MM.1S (cell line): ENCODE data around the gene SPEF2.

Source experiments
- DNase-seq: peaks from one replicate; pipeline ENCODE4 v3.0.0-alpha.2; 2015
- H2AFZ ChIP-seq: fragments of 300-600 bp; sonication (generic); 2 replicates; pipeline ENCODE4 v1.6.0; 2016; ENCODE audit warnings: antibody characterized with exemption, low read length
- H3F3A ChIP-seq: fragments of 300-600 bp; sonication (generic); 2 replicates; pipeline ENCODE4 v1.6.1; 2016; ENCODE audit warnings: mild to moderate bottlenecking, antibody characterized with exemption, low read length, moderate library complexity, mixed read lengths; ENCODE audit not compliant: insufficient read depth
- H3K27ac ChIP-seq: fragments of 300-600 bp; sonication (generic); 2 replicates; pipeline ENCODE4 v1.5.1; 2016; ENCODE audit warnings: mild to moderate bottlenecking, low read length
- H3K27me3 ChIP-seq: fragments of 300-600 bp; sonication (generic); replicated peaks from 2 replicates; pipeline ENCODE4 v1.6.0; 2016; ENCODE audit warnings: low read length; ENCODE audit not compliant: insufficient read depth
- H3K36me3 ChIP-seq: fragments of 300-600 bp; sonication (generic); replicated peaks from 2 replicates; pipeline ENCODE4 v1.6.1; 2016; ENCODE audit warnings: mild to moderate bottlenecking, low read length, mixed read lengths; ENCODE audit not compliant: insufficient read depth
- H3K4me1 ChIP-seq: fragments of 300-600 bp; sonication (generic); 2 replicates; pipeline ENCODE4 v1.6.1; 2016; ENCODE audit warnings: low read length, mixed read lengths
- H3K4me2 ChIP-seq: fragments of 300-600 bp; sonication (generic); 2 replicates; pipeline ENCODE4 v1.6.0; 2016; ENCODE audit warnings: low read depth, low read length
- H3K4me3 ChIP-seq: fragments of 300-600 bp; sonication (generic); 2 replicates; pipeline ENCODE4 v1.5.1; 2016; ENCODE audit warnings: low read length, mixed read lengths
- H3K79me2 ChIP-seq: fragments of 300-600 bp; sonication (generic); 2 replicates; pipeline ENCODE4 v1.6.1; 2016; ENCODE audit warnings: mixed run types, low read length, mixed read lengths
- H3K9ac ChIP-seq: fragments of 300-600 bp; sonication (generic); 2 replicates; pipeline ENCODE4 v1.6.1; 2016; ENCODE audit warnings: low read length, mixed read lengths
- H3K9me2 ChIP-seq: fragments of 300-600 bp; sonication (generic); replicated peaks from 2 replicates; pipeline ENCODE4 v1.6.1; 2016; ENCODE audit warnings: mild to moderate bottlenecking, low read length, mixed read lengths; ENCODE audit not compliant: insufficient read depth
- H3K9me3 ChIP-seq: fragments of 300-600 bp; sonication (generic); replicated peaks from 2 replicates; pipeline ENCODE4 v1.6.1; 2016; ENCODE audit warnings: mild to moderate bottlenecking, low read length, mixed read lengths; ENCODE audit not compliant: insufficient read depth
- H4K20me1 ChIP-seq: fragments of 300-600 bp; sonication (generic); 2 replicates; pipeline ENCODE4 v1.6.1; 2016; ENCODE audit warnings: mild to moderate bottlenecking, low read length, moderate library complexity, mixed read lengths; ENCODE audit not compliant: insufficient read depth
- CTCF ChIP-seq: fragments of 300-600 bp; sonication (generic); IDR thresholded peaks from 2 replicates; pipeline ENCODE4 v1.5.1; 2016; ENCODE audit warnings: antibody characterized with exemption, low read length, mixed read lengths
- EZH2 ChIP-seq: fragments of 300-600 bp; sonication (generic); optimal IDR thresholded peaks from 2 replicates; pipeline ENCODE3; 2017; ENCODE audit warnings: low read depth, mild to moderate bottlenecking, antibody characterized with exemption, low read length, mixed read lengths
- EZH2phosphoT487 ChIP-seq: fragments of 300-600 bp; sonication (generic); IDR thresholded peaks from 2 replicates; pipeline ENCODE4 v1.6.1; 2018; ENCODE audit warnings: antibody characterized with exemption, low read length

Gene SPEF2

GRCh38 chr5:35745193-35745592, 127.5 kb downstream of the SPEF2 start:
- H4K20me1 ChIP-seq = no peaks in the 10 kb centered on the region
- H3K4me2 ChIP-seq = no peak overlapping the region
- no peak overlapping the region for H3K4me3 ChIP-seq
- no peak overlapping the region for H2AFZ ChIP-seq
- H3K36me3 ChIP-seq = no peaks in the 10 kb centered on the region
- TF ChIP-seq CTCF (no peak), EZH2 (no peak), EZH2phosphoT487 (no peak)
- H3K4me1 ChIP-seq = no peaks in the 10 kb centered on the region
- no peaks in the 10 kb centered on the region for H3K9me3 ChIP-seq
- H3K27ac ChIP-seq = no peak overlapping the region
- DNase-seq = no peak
- no peaks in the 10 kb centered on the region for H3K9me2 ChIP-seq
- H3K9ac ChIP-seq = no peak overlapping the region
- H3K27me3 ChIP-seq = no peaks in the 10 kb centered on the region
- no peaks in the 10 kb centered on the region for H3F3A ChIP-seq
- H3K79me2 ChIP-seq = no peaks in the 10 kb centered on the region

GRCh38 chr5:35745660-35746059, 128.0 kb downstream of the SPEF2 start:
- H3K27me3 ChIP-seq = no peaks in the 10 kb centered on the region
- no peaks in the 10 kb centered on the region for H3K36me3 ChIP-seq
- H3K9ac ChIP-seq = no peak overlapping the region
- TF ChIP-seq EZH2 (no peak), EZH2phosphoT487 (no peak), CTCF (no peak)
- no peak overlapping the region for H3K4me3 ChIP-seq
- no peak overlapping the region for H3K4me2 ChIP-seq
- no peak overlapping the region for H3K27ac ChIP-seq
- H3F3A ChIP-seq = no peaks in the 10 kb centered on the region
- no peaks in the 10 kb centered on the region for H4K20me1 ChIP-seq
- no peak overlapping the region for H2AFZ ChIP-seq
- H3K9me2 ChIP-seq = no peaks in the 10 kb centered on the region
- H3K4me1 ChIP-seq = no peaks in the 10 kb centered on the region
- no peak for DNase-seq
- H3K9me3 ChIP-seq = no peaks in the 10 kb centered on the region
- H3K79me2 ChIP-seq = no peaks in the 10 kb centered on the region

GRCh38 chr5:35752012-35752411, 134.3 kb downstream of the SPEF2 start:
- Histone ChIP-seq H2AFZ (no peak overlapping the region), H3K36me3 (no peaks in the 10 kb centered on the region), H3K4me3 (no peak overlapping the region), H3K9ac (no peak overlapping the region), H3F3A (no peaks in the 10 kb centered on the region), H3K27ac (no peak overlapping the region), H3K79me2 (no peaks in the 10 kb centered on the region), H3K9me2 (no peaks in the 10 kb centered on the region), H3K4me2 (no peak overlapping the region), H3K9me3 (no peaks in the 10 kb centered on the region), H3K27me3 (no peaks in the 10 kb centered on the region), H3K4me1 (no peaks in the 10 kb centered on the region), H4K20me1 (no peaks in the 10 kb centered on the region)
- no peak for DNase-seq
- TF ChIP-seq CTCF = no peak
- no peak for TF ChIP-seq EZH2phosphoT487
- no peak for TF ChIP-seq EZH2
